ENCODE results near the gene EML6.

DNA sequence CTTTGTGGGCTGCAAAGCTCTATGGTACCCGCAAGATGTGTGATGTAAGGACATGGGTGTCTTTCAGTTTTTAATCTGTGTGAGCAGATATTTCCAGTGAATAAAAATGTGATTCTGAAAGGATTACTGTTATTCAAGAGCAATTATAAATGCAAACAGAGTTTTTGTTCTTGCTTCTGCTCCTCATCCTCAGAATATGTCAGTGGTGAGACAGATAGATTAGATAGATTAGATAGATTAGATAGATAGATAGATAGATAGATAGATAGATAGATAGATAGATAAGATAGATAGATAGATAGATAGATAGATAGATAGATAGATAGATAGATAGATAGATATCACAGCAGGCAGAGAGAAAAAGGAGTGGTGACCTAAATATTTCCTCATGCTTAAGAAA lies 184.2 kb downstream of the EML6 start:
- no peak for TF ChIP-seq POLR2AphosphoS5 (IDR thresholded peaks at IDR 0.05; ENCODE audit: borderline replicate concordance, low read depth, low read length)
- no peak for TF ChIP-seq EZH2 (IDR thresholded peaks at IDR 0.05)
- no peak for TF ChIP-seq FOXP2 (optimal IDR thresholded peaks at IDR 0.05; ENCODE audit: control extremely low read depth, extremely low read length, insufficient read depth)

Data from SK-N-MC (cell line).